ENCODE results near the gene CALML4.
A peak's percentile ranks its signal among the peaks of the same experiment; 100 is the strongest.
"Not testable (repeated sequence)": the region's sequence is repeated elsewhere in the genome, so short reads cannot be mapped to it uniquely, and the experiment has no call there.

CALML4 gene

DNA sequence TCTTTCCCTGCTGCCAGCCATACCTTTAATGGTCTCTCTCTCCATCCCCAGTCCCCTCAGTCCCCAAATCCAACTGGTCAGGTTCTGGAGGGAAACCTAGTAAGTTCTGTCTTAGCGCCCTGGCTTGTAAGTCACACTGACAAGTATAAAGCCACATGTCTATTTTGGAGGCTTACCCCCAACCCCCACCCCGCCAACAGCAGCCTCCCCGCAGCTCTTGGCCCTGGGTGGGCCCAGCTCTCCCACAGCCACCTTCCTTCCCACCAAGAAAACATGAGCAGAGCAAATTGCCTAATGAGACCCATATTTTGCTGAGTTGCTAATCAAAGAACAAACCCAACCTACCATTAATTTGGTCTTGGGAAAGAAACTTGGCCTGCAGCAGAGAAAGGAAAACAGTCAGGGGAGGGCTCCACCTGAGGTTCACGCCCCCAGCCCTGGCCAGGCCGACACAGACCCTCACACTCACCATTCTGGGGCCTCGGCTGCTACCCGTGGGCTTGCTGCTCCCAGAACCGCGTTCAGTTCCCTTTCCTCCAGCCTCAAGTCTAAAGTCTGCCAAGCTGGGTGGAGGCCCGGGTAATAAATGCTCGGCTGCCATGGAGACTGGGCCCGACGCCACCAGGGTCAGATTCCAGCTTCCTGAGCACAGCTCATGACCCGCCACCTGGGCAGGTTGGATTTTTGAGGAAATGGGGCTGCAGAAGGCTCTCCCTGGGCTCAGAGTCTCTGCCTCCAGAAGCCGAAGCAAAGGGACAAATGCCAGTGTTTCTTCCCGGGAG, at the start of gene CALML4:
CALML4 (minus strand) TSS at position 557 of the 782 bp plus-strand sequence; CDS start at position 472, 85 bp downstream.
- peak; percentile 57 for DNase-seq

DNA sequence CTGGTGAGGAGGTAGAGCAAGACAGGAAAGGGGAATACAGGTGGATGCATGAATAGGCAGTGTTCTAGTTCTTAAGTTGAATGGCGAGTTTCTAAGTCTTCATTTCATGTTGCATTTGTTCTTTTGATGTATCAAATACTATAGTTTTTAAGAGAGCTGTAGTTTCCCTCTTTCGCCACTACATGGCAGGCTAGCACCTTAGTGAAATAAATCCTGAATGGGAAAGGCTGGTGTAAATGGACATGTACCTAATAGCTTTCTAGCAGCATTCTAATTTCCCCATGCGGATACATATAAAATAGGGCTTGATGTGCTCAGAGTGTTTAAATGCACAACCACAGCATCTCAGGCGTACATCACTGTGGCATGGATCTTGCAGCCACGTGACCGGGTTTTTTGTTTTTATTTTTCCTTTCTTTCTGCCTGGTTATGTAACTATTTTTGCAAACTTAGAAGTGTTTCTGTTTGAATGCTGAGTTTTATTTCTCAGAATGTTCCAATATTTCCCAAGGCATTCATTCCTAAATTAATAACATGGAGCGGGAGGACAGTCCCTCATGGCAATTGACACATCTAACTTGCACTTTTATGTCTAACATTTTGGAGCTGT, 47.9 kb upstream of the CALML4 start:
- DNase-seq = peak; percentile 86

- no peak for DNase-seq
Measured at GRCh38 chr15:68249058-68249713, 44.1 kb upstream of the CALML4 start.

GRCh38 chr15:68244235-68244634, 39.1 kb upstream of the CALML4 start:
- peak; percentile 36 for DNase-seq

DNA sequence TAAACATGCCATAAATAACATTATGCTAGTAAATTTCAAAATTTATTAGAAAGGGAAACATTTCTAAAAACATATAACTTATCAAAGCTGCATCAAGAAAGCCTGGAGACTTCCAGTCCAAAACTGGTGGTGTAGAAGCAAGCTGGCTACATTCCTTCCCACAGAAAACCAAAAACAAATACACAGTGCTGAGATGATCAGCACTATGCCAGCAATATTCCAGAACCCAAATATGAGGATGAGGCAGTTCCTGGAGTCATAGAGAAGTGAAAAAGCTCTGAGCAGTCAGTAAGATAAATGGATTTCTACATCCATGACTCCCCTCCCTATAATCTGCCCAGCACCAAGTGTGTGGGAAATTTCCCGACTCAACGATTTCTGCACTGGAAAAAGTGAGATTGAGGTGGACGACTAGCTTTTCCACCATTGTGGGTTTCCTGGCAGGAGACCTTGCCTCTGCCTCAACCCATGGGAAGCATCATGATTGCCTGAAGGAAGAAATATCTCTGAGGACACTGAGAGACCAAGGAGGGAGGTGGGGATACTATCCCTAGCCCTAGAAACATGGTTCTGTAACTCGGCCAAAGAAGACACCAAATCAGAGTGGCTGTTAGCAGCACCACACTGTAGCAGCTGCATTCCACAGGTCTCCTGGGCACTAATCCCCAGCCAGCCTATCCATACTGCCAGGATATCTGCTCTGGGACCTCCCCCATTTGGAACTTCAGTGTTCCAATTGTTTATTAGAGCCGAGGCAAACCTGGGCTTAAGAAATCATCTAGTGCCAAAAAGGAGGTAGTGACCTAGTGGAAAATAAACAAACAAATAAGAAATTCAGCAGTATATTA, 36.2 kb upstream of the CALML4 start:
- no peak for DNase-seq

GRCh38 chr15:68239025-68239424, 33.9 kb upstream of the CALML4 start:
- DNase-seq = no peak

GRCh38 chr15:68235022-68235421, 29.9 kb upstream of the CALML4 start:
- no peak for DNase-seq

DNA sequence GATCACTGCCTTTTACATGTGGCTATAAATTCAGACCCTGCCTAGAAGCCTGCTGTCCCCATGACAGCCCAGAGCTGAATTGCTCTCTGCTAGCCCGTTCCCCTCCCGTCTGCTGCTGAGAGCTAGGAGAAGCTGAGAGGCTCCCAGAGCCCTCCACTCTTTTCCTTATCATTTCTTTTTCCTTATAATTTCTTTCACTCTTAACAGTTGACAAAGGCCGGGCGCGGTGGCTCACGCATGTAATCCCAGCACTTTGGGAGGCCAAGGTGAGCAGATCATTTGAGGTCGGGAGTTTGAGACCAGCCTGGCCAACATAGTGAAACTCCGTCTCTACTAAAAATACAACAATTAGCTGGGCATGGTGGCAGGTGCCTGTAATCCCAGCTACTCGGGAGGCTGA, 29.4 kb upstream of the CALML4 start:
- not testable (repeated sequence) for DNase-seq

DNA sequence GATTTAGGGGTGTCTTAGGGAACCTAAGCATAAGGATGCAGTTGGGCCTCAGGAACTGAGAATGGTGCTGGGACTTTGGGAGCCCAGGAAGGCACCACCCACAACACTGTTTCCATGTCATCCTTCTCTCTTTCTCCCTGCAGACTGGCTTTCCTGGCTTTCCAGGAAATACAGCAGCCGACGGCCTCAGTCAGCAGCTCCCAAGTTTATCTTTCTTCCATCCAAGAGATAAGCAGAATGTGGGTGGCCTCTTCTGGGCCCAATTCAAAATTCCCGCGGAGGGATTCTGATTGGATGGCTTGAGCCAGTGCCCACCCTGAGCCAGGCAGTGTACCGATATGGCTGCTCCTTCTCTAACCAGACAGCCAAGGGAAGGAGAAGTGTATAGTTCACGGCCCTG, 28.9 kb upstream of the CALML4 start:
- DNase-seq = no peak

DNA sequence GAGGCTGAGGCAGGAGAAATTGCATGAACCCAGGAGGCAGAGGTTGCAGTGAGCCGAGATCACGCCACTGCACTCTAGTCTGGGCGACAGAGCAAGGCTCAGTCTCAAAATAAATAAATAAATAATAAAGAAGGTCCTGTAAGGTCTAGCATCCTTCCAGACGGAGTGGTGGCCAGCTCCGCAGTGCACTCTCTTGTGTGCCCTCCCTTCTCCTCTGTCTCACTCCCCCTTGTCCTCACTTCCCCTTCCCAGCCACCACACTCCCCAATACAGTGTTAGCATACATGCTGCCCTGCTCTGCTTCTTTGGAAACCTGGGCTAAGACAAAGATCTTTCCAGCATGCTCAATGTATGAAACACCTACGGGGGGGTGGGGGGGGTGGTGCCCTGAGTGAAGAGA, 27.8 kb upstream of the CALML4 start:
- DNase-seq = no peak

DNA sequence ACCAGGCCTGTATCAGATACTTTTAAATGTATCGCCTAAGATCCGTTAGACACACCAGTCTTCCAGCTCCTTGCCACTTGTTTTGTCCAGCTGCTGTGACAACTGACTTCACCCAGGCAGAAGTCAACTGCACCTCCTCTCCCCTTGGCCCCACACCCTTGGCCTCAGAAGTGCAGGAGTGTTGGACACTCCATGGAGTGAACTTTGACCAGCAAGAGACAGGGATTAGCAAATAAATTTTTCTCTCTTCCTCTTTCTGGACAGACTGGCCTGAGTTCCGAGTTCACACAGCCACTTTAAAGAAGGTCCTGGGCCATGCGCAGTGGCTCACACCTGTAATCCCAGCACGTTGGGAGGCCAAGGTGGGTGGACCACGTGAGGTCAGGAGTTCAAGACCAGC, 27.3 kb upstream of the CALML4 start:
- DNase-seq = no peak

DNA sequence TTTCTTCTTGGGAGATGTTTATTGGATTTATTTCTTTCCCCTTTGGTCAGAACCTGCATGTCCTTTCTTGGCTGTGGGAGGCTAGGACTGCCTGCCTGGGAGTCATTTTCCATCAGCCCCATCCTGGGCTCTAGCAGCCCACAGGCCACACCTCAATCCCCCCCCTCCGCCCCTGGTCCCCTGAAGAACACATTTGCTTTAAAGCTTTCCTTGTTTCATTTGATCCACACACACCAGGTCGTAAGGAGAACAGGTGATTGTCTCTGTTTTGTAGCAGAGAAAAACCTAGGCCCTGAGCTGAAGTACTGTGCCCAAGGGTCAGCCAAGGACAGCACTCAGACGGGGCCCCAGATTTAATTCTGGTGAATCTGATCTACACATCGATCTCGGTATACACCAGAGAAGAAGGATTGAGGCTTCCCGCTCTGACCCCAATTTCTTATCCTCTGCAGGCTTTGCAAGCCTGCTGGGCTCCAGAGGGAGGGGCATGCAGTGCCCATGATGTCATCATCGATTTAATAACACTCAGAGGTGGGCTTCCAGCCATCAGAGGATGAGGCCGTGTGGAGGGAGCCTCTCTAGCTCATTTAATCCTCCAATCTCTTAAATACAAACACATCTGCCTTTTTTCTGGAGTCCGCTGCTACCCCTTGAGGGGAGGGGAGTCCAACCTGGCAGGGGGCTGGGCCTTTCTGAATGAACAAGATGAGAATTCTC, 26.1 kb upstream of the CALML4 start:
- peak; percentile 78 for DNase-seq

DNA sequence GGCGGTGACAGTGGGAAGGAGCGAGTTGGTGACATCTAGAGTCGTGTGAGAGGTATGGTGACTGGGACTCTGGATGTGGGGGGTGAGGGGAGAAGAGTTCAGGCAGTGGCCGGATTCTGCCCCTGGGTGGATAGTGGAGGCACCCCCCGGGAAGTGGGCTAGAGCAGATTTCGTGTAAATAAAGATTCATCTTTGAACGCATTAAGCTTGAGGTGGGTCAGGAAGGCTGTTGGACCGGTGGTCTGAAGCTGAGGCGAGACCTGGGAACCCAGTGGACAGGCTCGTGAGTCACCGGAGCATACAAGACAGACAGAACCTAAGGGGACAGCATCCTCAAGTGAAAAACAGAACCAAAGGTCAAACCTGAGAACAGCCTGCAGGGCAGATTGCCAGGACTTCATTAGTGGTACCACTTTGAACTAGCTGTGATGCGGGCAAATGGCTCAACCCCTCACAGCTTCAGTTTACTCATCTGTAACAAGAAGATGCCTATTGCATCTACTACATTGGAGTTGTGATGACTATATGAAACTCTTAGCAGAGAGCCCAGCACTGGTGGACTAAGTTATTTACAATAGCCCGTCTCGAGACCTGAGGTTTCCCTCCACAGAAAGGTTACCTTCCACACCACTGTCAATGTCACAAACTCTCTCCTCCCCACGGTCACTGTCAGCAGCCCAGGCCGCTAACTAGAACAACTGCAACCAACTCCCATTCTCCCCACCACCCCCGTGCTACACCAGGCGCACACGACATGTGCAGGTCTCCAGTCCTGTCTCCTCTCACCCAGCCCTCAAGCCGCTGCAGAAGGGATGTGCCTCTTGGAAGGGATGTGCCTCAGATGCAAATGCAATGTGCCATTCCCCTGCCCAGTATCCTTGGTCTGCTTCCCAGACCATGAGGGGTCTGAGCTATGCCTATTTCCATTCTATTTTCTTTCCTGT, 25.3 kb upstream of the CALML4 start:
- no peak for DNase-seq

GRCh38 chr15:68229386-68230156, 24.4 kb upstream of the CALML4 start, which contains the start of gene CLN6:
CLN6 (minus strand) TSS chr15:68229728; CDS start chr15:68229584, 144 bp downstream.
- peak; percentile 91 for DNase-seq

- no peak for DNase-seq
Measured at GRCh38 chr15:68228971-68229385, 23.8 kb upstream of the CALML4 start.

GRCh38 chr15:68228143-68228970, 23.2 kb upstream of the CALML4 start:
- peak; percentile 30 for DNase-seq

DNA sequence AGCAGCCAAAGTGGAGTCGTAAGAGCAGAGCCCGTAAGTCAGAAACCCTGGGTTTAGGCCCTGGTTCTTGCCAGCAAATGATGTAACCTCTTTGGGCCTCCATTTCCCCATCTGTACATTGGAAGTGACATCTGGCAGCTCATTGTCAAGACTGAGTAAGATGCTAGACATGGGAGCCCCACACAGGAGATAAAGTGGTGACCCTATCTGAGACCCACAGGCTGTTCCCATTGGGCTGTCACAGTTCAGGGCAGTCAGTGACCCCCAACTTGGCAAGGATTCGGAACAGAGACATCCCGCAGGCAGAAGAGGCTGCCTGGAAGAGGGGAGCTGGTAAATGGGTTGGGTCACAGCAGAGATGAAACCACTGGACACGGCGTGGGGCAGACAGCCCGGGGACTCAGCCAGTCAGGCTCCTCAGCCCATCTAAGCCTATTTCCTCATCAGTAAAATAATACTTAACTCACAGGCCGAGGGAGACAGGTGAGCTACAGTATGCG, 22.6 kb upstream of the CALML4 start:
- no peak for DNase-seq

- DNase-seq = not testable (repeated sequence)
Measured at GRCh38 chr15:68225442-68225841, 20.3 kb upstream of the CALML4 start.

Measured in eye (tissue), 1 donor.